ENCODE measurements around the gene TBCCD1.

- TF ChIP-seq CTCF (optimal IDR thresholded peaks at IDR 0.05 in 1 of 3, IDR thresholded peaks at IDR 0.05 in 1 of 3, conservative IDR thresholded peaks at IDR 0.05 in 1 of 3; ENCODE audit: extremely low read depth in 1 of 3, insufficient read depth in 2 of 3, low read length in 3 of 3) (peak; percentile 32 to 43 (median 34)), EZH2 (IDR thresholded peaks at IDR 0.05; ENCODE audit: low read length) (no peak)
Measured at GRCh38 chr3:186589121-186589520, 22.0 kb upstream of the TBCCD1 start.
